RKO (cell line): ENCODE results near the gene DOCK8.
A peak's percentile ranks its signal among the peaks of the same experiment; 100 is the strongest.

Experiments
- DNase-seq: peaks from one replicate; pipeline ENCODE4 v3.0.0-alpha.2; 2016; ENCODE audit warnings: low spot score

DOCK8 gene

GRCh38 chr9:311841-312240, 97.2 kb downstream of the DOCK8 start:
- no peak for DNase-seq

DNA sequence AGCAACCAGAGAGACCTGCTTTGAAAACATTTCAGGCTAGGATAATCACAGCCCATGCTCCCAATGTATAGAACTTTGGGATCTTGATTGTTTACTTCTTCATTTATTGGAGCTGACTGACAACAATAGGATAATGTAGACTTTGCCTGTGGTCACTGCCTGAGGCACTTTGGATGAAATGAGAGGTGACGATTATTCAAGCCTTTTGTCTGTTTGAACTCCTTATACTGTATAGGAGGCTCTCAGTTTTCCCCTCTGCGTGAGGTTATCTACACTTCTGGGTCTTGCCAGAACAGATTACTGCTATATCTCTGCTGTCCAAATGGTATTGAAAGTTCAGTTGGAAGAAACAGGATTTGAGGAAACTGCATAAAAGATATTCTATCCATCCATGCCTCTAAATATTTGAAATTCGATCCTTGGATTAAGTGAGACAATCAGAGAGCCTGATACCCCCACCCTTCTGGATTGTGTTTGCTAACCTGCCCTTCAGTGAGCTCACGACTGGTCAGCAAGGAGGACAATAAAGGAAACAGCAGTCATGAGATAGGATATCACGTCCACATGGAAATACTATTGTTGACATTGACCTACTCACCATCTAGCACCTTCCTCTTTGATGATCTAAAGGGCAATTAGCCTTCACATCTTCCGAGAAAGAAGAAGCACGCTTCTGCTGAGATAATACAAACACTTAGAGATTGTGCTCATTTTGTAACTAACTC, 98.1 kb downstream of the DOCK8 start:
- DNase-seq: no peak

- no peak for DNase-seq
Measured at GRCh38 chr9:316382-316965, 101.8 kb downstream of the DOCK8 start.

GRCh38 chr9:318646-319045, 104.0 kb downstream of the DOCK8 start:
- no peak for DNase-seq

GRCh38 chr9:324971-325370, 110.3 kb downstream of the DOCK8 start:
- DNase-seq: no peak

- DNase-seq: no peak
Measured at GRCh38 chr9:326667-327066, 112.0 kb downstream of the DOCK8 start.

- no peak for DNase-seq
Measured at GRCh38 chr9:328453-328852, 113.8 kb downstream of the DOCK8 start.

DNA sequence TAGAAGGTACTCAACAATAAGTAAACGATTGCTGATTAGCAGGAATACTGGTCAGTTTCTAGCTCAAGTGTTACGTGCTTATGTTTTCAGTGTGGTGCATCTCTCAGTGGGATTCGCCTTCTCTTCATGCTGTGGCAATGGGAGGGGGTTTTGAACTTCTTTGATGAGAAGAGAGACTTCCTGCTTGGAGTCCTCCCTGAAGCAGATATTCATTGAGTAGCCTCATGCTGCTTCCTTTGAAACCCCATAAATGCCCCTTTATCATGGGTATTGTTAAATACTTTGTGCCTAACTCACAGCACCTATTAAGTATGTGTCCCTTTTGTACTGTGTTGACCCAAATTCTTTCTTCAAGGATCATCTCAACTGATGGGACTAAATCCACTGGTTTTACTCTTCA, 116.5 kb downstream of the DOCK8 start:
- DNase-seq: no peak

DNA sequence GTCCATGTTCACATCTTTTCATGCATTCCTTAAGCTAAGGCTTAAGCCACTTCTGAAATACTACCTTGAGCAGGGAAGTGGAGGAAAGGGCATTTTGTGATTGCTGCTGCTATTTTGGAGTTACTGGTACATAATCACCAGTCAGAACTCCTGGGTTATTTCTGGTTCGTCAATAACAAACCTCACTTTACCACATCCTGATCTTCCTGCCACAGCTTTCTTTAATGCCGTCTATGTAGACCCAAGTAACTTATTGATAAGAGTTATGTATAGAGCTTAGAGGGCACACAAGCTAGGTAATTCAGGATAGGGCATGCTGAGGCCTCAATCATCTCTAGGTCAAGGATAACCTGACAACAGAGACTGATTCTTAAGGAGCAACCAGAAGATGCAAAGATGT, 120.7 kb downstream of the DOCK8 start:
- no peak for DNase-seq

DNA sequence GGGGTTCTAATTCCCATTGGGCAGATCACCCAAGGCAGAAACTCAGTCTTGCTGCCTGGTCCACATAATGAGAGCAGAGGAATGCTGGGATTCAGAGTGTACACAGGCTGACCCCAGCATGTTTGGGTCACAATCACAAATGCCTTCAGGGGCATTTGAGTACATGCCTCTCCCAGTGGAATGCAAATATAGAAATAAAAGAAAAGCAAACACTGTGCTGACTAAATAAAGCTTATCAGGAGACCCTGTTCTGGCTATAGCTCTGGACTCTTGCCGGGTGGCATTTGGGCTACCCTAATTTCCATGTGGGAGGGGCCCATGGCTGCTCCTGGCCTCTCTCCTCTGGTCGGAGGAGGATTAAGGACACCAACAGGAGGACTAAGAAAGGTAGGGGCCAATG, 121.4 kb downstream of the DOCK8 start:
- DNase-seq: no peak

DNA sequence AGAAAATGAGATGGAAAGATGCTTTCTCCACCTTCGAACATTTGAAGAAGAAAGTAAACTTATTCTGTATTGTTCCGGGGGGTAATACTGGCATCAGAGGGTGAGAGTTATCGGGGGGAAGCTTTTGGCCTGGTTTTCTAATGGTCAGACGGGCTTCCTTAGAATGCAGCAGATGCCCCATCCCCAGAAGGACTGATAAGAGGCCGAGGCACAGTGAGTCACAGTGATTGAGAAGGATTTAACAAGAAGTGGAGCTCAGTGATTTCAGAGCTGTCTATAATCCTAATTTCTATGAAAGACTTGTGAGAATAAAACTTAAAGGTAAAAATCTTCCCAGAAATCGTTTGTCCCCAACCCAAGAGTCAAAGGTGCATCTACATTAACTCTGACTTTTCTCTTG, 123.9 kb downstream of the DOCK8 start:
- no peak for DNase-seq

- DNase-seq: no peak
Measured at GRCh38 chr9:341634-342421, 127.2 kb downstream of the DOCK8 start.

GRCh38 chr9:343773-344172, 129.1 kb downstream of the DOCK8 start:
- no peak for DNase-seq

GRCh38 chr9:346111-346571, 131.5 kb downstream of the DOCK8 start:
- no peak for DNase-seq

DNA sequence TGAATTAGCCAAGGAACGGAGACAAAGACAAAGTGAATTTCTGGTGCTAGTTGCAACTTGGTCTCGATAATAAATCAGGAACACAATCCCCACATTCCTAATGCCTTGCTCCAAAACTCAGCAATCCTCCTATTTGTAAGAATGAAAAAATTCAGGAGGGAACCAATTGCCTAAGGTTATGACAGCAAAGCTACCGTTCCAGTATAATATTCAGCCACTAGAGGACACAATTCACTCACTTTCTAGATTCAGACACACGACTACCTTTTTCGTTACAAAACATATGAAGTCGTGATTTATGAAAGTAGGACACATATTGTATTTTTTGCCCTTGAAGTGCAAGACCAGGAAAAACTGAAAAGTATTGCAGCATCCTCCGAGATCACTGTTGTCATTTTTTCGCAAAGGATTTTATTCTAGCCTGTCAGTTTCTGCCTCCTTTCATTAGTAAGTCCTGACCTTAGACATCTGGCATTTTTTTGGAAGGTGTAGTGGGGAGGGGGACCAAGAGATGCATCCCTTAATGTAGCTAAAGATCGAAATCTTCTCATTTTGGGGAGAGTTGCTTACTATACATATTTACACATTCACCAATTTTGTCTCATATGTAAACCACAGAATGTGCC, 133.1 kb downstream of the DOCK8 start:
- peak; percentile 63 for DNase-seq

DNA sequence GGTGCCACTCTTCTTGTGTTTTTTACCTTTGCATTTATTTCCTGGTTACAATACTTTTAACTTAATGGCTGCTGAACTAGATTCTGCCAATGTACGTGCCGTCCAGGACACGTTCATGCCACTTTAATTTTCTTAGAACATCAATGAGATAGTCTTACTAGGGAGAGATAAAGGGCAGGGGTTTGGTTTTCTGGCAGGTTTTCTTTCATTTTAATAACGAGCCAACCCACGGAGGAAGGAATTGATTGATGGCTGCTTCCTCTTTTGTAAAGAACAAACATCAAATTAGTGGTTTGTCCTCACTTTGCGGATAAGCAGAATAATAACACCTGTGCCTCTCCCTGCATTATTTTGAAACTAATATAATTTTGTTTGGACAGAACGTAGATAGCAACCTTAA, 135.7 kb downstream of the DOCK8 start:
- DNase-seq: no peak

- no peak for DNase-seq
Measured at GRCh38 chr9:351916-352315, 137.3 kb downstream of the DOCK8 start.

- no peak for DNase-seq
Measured at GRCh38 chr9:353077-353476, 138.4 kb downstream of the DOCK8 start.

GRCh38 chr9:354453-354852, 139.8 kb downstream of the DOCK8 start:
- no peak for DNase-seq

DNA sequence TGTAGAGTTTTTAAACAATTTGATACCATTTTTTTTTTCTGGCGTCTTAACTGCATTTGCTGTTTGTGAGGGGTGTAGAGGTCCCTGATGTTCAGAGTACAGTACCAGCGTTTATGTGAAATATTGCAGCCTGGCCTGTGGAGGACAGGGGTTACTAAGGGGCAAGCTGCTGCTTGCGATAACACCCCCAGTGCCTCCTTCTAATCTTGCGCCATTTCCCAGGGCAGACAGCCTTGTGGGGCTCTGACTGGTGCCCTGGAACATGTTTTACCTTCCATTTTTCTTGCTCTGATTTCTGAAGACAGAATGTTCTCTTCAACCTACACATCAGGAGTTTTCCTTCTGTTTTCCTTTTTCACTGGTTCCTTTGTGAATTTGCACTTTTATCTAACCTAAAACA, 142.9 kb downstream of the DOCK8 start:
- DNase-seq: no peak

DNA sequence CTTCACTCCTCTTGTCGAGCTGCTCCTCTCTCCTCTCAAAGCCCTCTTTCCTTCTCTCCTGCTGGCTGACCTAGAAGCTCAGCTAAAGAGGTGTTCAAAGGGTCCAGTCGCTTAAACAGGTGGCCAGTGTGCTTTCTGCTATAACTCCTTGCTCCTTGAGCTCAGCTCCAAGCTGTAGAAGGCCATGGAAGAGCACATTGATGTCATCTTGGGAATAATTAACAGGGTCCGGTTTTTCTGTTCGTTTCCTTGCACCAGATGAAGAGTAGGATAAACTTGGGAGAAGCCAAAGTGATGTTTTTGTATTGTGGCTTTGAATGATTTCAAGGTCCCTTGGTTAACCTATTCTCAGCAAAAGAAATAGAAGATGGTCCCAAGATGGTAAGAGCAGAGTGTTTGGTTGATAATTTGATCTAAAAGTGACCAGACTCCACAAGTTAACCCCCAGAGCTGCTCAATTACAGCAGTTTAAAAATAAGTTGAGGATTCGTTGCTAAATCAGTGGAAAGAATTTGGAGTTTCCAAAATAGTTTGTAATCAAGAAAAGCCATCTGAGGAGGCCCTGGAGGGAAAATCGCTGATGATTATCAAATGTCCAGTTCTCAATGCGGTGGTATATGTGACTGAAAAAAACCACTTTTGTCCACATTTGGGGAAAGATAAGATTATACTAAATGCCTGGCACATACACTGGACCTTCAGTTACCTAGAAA, 148.1 kb downstream of the DOCK8 start:
- no peak for DNase-seq

DNA sequence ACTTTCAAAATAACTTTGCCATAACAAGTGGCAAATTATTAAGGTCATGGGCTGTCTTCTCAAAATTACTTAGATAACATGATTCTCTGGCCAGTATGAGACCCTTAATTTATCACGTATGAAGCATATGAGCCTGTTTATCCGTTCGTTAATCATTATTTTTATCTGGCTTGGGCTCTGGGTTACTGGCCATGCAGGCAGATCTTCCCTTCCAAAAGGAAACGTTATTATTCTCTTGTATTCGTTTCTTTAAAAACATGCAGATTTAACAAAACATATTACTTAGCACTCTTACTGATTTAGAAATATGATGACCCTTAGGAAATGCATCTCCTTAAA, 148.6 kb downstream of the DOCK8 start:
- DNase-seq: no peak
